Choroid plexus epithelial cell (primary cell): ENCODE measurements around the gene CSH1.
"Not testable (repeated sequence)": the region's sequence is repeated elsewhere in the genome, so short reads cannot be mapped to it uniquely, and the experiment has no call there.

Experiments
- DNase-seq: peaks from one replicate; pipeline ENCODE4 v3.0.0-alpha.2; 2010; ENCODE audit warnings: low read depth
- H3K4me3 ChIP-seq: 2 replicates; pipeline ENCODE4 v1.5.1; 2011; ENCODE audit warnings: low read depth, mild to moderate bottlenecking, control low read depth, low read length, moderate library complexity
- CTCF ChIP-seq: conservative IDR thresholded peaks from 2 replicates; pipeline ENCODE4 v1.5.1; 2011; ENCODE audit warnings: low read depth, mild to moderate bottlenecking, control low read depth, inconsistent platforms, low read length, moderate library complexity

CSH1 gene

GRCh38 chr17:63889026-63889848 lies 7.1 kb downstream of the CSH1 start:
- peak; percentile 48 for TF ChIP-seq CTCF
- DNase-seq, result peak; percentile 28
- not testable (repeated sequence) for H3K4me3 ChIP-seq

GRCh38 chr17:63885119-63885518 lies 11.3 kb downstream of the CSH1 start:
- not testable (repeated sequence) for DNase-seq, H3K4me3 ChIP-seq

GRCh38 chr17:63882626-63883126 lies 13.7 kb downstream of the CSH1 start:
- not testable (repeated sequence) for H3K4me3 ChIP-seq, DNase-seq

GRCh38 chr17:63881935-63882601 lies 14.3 kb downstream of the CSH1 start, which contains the start of gene GH2:
Gene GH2, minus strand, starts transcription at chr17:63881944. Its CDS starts 143 bp downstream, at chr17:63881801.
- peak; percentile 62 for DNase-seq
- peak; percentile 73 for TF ChIP-seq CTCF
- H3K4me3 ChIP-seq, result no peak within 1 kb of the TSS

GRCh38 chr17:63881337-63881736 lies 15.0 kb downstream of the CSH1 start:
- not testable (repeated sequence) for DNase-seq, H3K4me3 ChIP-seq

GRCh38 chr17:63880706-63881105 lies 15.7 kb downstream of the CSH1 start:
- TF ChIP-seq CTCF, result no peak
- DNase-seq, result no peak
- H3K4me3 ChIP-seq, result no peak overlapping the region

- not testable (repeated sequence) for DNase-seq
Observed at GRCh38 chr17:63878413-63878812, 18.0 kb downstream of the CSH1 start.

GRCh38 chr17:63874693-63875092 lies 21.7 kb downstream of the CSH1 start:
- DNase-seq, H3K4me3 ChIP-seq: not testable (repeated sequence)

More at GRCh38 chr17:63878413-63878812, 18.0 kb downstream of the CSH1 start:
- not testable (repeated sequence) for H3K4me3 ChIP-seq

- DNase-seq, H3K4me3 ChIP-seq: not testable (repeated sequence)
Observed at GRCh38 chr17:63874061-63874626, 22.2 kb downstream of the CSH1 start.

- not testable (repeated sequence) for DNase-seq, H3K4me3 ChIP-seq
Observed at GRCh38 chr17:63873577-63873976, 22.8 kb downstream of the CSH1 start, which contains the start of gene CSH2. Gene CSH2, minus strand, starts transcription at chr17:63873677. Its CDS starts 63 bp downstream, at chr17:63873614.

GRCh38 chr17:63871646-63872365 lies 24.6 kb downstream of the CSH1 start:
- DNase-seq, H3K4me3 ChIP-seq: not testable (repeated sequence)

GRCh38 chr17:63870292-63870665 lies 26.1 kb downstream of the CSH1 start:
- H3K4me3 ChIP-seq, DNase-seq: not testable (repeated sequence)
